Liver (tissue), 9 donors: ENCODE results near the gene CALHM3. TPM values are rescaled to one million over a fixed set of nuclear protein-coding genes. Genes with fewer than 3 reads are reported as not detected.

Experiments
- DNase-seq: peaks from one replicate; pipeline ENCODE4 v3.0.0-alpha.2; 2017; ENCODE audit warnings: low spot score
- H3K27ac ChIP-seq, 2 donors: one replicate each; pipeline ENCODE4 v1.7.0; 2013; ENCODE audit warnings: inconsistent platforms in 2 of 2, low read length in 2 of 2, control low read depth in 1 of 2, low read depth in 1 of 2, mild to moderate bottlenecking in 1 of 2
- H3K27me3 ChIP-seq, 4 donors: one replicate each; pipeline versions ENCODE4 v1.6.1 to v1.7.0; 2013; ENCODE audit warnings: low read length in 3 of 4, inconsistent platforms in 1 of 4, mild to moderate bottlenecking in 1 of 4, moderate library complexity in 1 of 4; ENCODE audit not compliant: control insufficient read depth in 4 of 4, insufficient read depth in 4 of 4
- H3K36me3 ChIP-seq, 4 donors: one replicate each; pipeline versions ENCODE4 v1.6.1 to v1.7.0; 2013; ENCODE audit warnings: low read length in 3 of 4, mild to moderate bottlenecking in 3 of 4, low read depth in 1 of 4, moderate library complexity in 1 of 4; ENCODE audit not compliant: control insufficient read depth in 4 of 4, insufficient read depth in 3 of 4
- H3K4me1 ChIP-seq, 4 donors: one replicate each; pipeline versions ENCODE4 v1.6.1 to v1.7.0; 2013; ENCODE audit warnings: low read length in 3 of 4, mild to moderate bottlenecking in 3 of 4, moderate library complexity in 1 of 4; ENCODE audit not compliant: control insufficient read depth in 4 of 4, insufficient read depth in 4 of 4
- H3K4me3 ChIP-seq, 3 donors: one replicate each; pipeline versions ENCODE4 v1.6.1 to v1.7.0; 2013; ENCODE audit warnings: low read length in 3 of 3, control low read depth in 1 of 3, low read depth in 1 of 3, mild to moderate bottlenecking in 1 of 3
- H3K9ac ChIP-seq, 2 donors: one replicate each; pipeline ENCODE4 v1.7.0; 2013; ENCODE audit warnings: low read length in 2 of 2, mild to moderate bottlenecking in 2 of 2, moderate library complexity in 2 of 2, control low read depth in 1 of 2, low read depth in 1 of 2
- H3K9me3 ChIP-seq, 4 donors: one replicate each; pipeline versions ENCODE4 v1.6.1 to v1.7.0; 2013; ENCODE audit warnings: low read length in 3 of 4; ENCODE audit not compliant: control insufficient read depth in 4 of 4
- ATF3 ChIP-seq: IDR thresholded peaks from 2 replicates; pipeline ENCODE4 v1.6.1; 2016; ENCODE audit warnings: antibody characterized with exemption
- CTCF ChIP-seq: fragments of 150-350 bp; IDR thresholded peaks from 2 replicates; pipeline ENCODE4 v1.5.1; 2017; ENCODE audit warnings: improper control_type of control experiment, low read depth, low read length; ENCODE audit not compliant: missing input control
- EGR1 ChIP-seq, 2 donors: IDR thresholded peaks; 2 replicates each; pipeline ENCODE4 v1.6.1; 2016 to 2018; ENCODE audit warnings: antibody characterized with exemption in 2 of 2, low read depth in 2 of 2
- FOXA1 ChIP-seq: IDR thresholded peaks from 2 replicates; pipeline ENCODE4 v1.6.1; 2016; ENCODE audit warnings: antibody characterized with exemption
- FOXA2 ChIP-seq: IDR thresholded peaks from 2 replicates; pipeline ENCODE4 v1.6.1; 2016; ENCODE audit warnings: antibody characterized with exemption
- GABPA ChIP-seq, 2 donors: IDR thresholded peaks in 1 of 2; conservative IDR thresholded peaks in 1 of 2; 2 replicates each; pipeline ENCODE4 v1.6.1; 2016; ENCODE audit warnings: antibody characterized with exemption in 2 of 2, mild to moderate bottlenecking in 1 of 2, moderate library complexity in 1 of 2
- HNF4A ChIP-seq, 2 donors: conservative IDR thresholded peaks; 2 replicates each; pipeline ENCODE4 v1.6.1; 2016; ENCODE audit warnings: antibody characterized with exemption in 2 of 2, mild to moderate bottlenecking in 2 of 2
- HNF4G ChIP-seq: IDR thresholded peaks from 2 replicates; pipeline ENCODE4 v1.6.1; 2016; ENCODE audit warnings: antibody characterized with exemption
- JUND ChIP-seq, 2 donors: IDR thresholded peaks; 2 replicates each; pipeline ENCODE4 v1.6.1; 2016; ENCODE audit warnings: antibody characterized with exemption in 2 of 2
- MAX ChIP-seq: IDR thresholded peaks from 2 replicates; pipeline ENCODE4 v1.6.1; 2016; ENCODE audit warnings: antibody characterized with exemption
- NR2F2 ChIP-seq: IDR thresholded peaks from 2 replicates; pipeline ENCODE4 v1.6.1; 2016; ENCODE audit warnings: antibody characterized with exemption
- RAD21 ChIP-seq, 2 donors: IDR thresholded peaks; 2 replicates each; pipeline ENCODE4 v1.6.1; 2016; ENCODE audit warnings: antibody characterized with exemption in 2 of 2, mild to moderate bottlenecking in 2 of 2
- REST ChIP-seq: IDR thresholded peaks from 2 replicates; pipeline ENCODE4 v1.6.1; 2016; ENCODE audit warnings: antibody characterized with exemption, mild to moderate bottlenecking
- RXRA ChIP-seq, 2 donors: IDR thresholded peaks; 2 replicates each; pipeline ENCODE4 v1.6.1; 2017 to 2018; ENCODE audit warnings: antibody characterized with exemption in 2 of 2, mild to moderate bottlenecking in 1 of 2
- SP1 ChIP-seq: IDR thresholded peaks from 2 replicates; pipeline ENCODE4 v1.6.1; 2018; ENCODE audit warnings: antibody characterized with exemption, mild to moderate bottlenecking
- TAF1 ChIP-seq: conservative IDR thresholded peaks from 2 replicates; pipeline ENCODE4 v1.6.1; 2016; ENCODE audit warnings: antibody characterized with exemption, mild to moderate bottlenecking
- YY1 ChIP-seq: IDR thresholded peaks from 2 replicates; pipeline ENCODE4 v1.6.1; 2016; ENCODE audit warnings: antibody characterized with exemption, mild to moderate bottlenecking
- ZBTB33 ChIP-seq: IDR thresholded peaks from 2 replicates; pipeline ENCODE4 v1.6.1; 2016; ENCODE audit warnings: antibody characterized with exemption
- WGBS: extraction: QIAGEN DNeasy Blood & Tissue Kit; methylation state at CpG from one replicate; pipeline ENCODE4 v1.1.7; 2013; 5-methylcytosine and 5-hydroxymethylcytosine counted together
- polyA plus RNA-seq, 2 donors: library from polyadenylated mRNA; stranded (reverse) in 1 of 2; unstranded in 1 of 2; fragments of 200-250 nt in 1 of 2; fragments of >200 nt in 1 of 2; fragmentation: Nextera tagmentation in 1 of 2; extraction: Ambion mirVana in 1 of 2; gene quantifications; one replicate each; pipeline versions ENCODE4 v1.2.1 to v1.2.3, GENCODE V29; 2013 to 2015
- total RNA-seq, 2 donors: library from RNA; depleted of rRNA; stranded (reverse); fragments of >200 nt; gene quantifications; one replicate each; pipeline ENCODE4 v1.2.3, GENCODE V29; 2014
- donor health status: healthy.
- donor health status: healthy.
- donor health status: healthy.
- donor health status: healthy.
- donor health status: healthy.

The CALHM3 gene
- total and polyA plus RNA-seq, 4 donors: 0.14 TPM; not detected in 3

- TF ChIP-seq JUND (IDR thresholded peaks at IDR 0.05): no peak
- TF ChIP-seq HNF4G: no peak
- no peak for TF ChIP-seq MAX
- no peak for TF ChIP-seq FOXA2
- no peak for TF ChIP-seq SP1
- TF ChIP-seq NR2F2: no peak
- no peak for TF ChIP-seq REST
- TF ChIP-seq FOXA1: no peak
- no peak for TF ChIP-seq RXRA (IDR thresholded peaks at IDR 0.05)
- TF ChIP-seq GABPA (IDR thresholded peaks at IDR 0.05 in 1 of 2, conservative IDR thresholded peaks at IDR 0.05 in 1 of 2): no peak
- TF ChIP-seq ZBTB33: no peak
- TF ChIP-seq HNF4A (conservative IDR thresholded peaks at IDR 0.05): no peak
- TF ChIP-seq RAD21 (IDR thresholded peaks at IDR 0.05): no peak
- TF ChIP-seq CTCF: no peak
- TF ChIP-seq EGR1 (IDR thresholded peaks at IDR 0.05; ENCODE audit: low read depth in 2 of 2): no peak
- TF ChIP-seq YY1: no peak
- no peak for TF ChIP-seq ATF3
- no peak for TF ChIP-seq TAF1
- H3K27me3 ChIP-seq: peaks cover 0 to 8% (median 5%) of the 10 kb centered on the region in 4 donors
- DNase-seq: no peak
- H3K4me3 ChIP-seq: peak within 1 kb of the TSS in 2 of 3 donors; percentile 30 to 62
- WGBS: 5% methylated on average over 65 of the region's 65 CpGs
- H3K9ac ChIP-seq: no peak within 1 kb of the TSS
- no peaks in the 10 kb centered on the region for H3K9me3 ChIP-seq
- no peaks in the 10 kb centered on the region for H3K36me3 ChIP-seq
- H3K27ac ChIP-seq: no peak within 1 kb of the TSS
- peaks cover 2 to 14% (median 9%) of the 10 kb centered on the region in 4 donors for H3K4me1 ChIP-seq
Measured at GRCh38 chr10:103493362-103493915, 14.4 kb upstream of the CALHM3 start, which contains the start of gene NEURL1. NEURL1 (plus strand) TSS chr10:103493705; CDS start chr10:103494388, 683 bp downstream.
